Lower lobe of right lung (tissue), 2 donors: ENCODE data around the gene WDR49. TPM values are rescaled to one million over a fixed set of nuclear protein-coding genes. Genes with fewer than 3 reads are reported as not detected.
"Not testable (repeated sequence)": the region's sequence is repeated elsewhere in the genome, so short reads cannot be mapped to it uniquely, and the experiment has no call there.

ENCODE experiments used
- ATAC-seq, 2 donors: fragments of 200-7000 bp; cut with Tn5 transposase; one replicate each; pipeline ENCODE4 v1.9.1; 2020 to 2022; ENCODE audit warnings: mild to moderate bottlenecking in 2 of 2, moderate library complexity in 2 of 2
- DNase-seq: peaks from one replicate; pipeline ENCODE4 v3.0.0-alpha.2; 2020
- H3K27ac ChIP-seq: fragments of 200-600 bp; one replicate; pipeline ENCODE4 v1.8.0; 2022
- H3K27me3 ChIP-seq: fragments of 200-600 bp; one replicate; pipeline ENCODE4 v1.8.0; 2022; ENCODE audit warnings: low read depth
- H3K36me3 ChIP-seq: fragments of 200-600 bp; one replicate; pipeline ENCODE4 v1.8.0; 2022; ENCODE audit warnings: mild to moderate bottlenecking
- H3K4me1 ChIP-seq: fragments of 200-600 bp; one replicate; pipeline ENCODE4 v1.8.0; 2022
- H3K4me3 ChIP-seq: fragments of 200-600 bp; one replicate; pipeline ENCODE4 v1.8.0; 2022; ENCODE audit warnings: mild to moderate bottlenecking
- H3K9me3 ChIP-seq: fragments of 200-600 bp; one replicate; pipeline ENCODE4 v1.8.0; 2022
- CTCF ChIP-seq: fragments of 200-600 bp; IDR thresholded peaks from one replicate; pipeline ENCODE4 v1.8.0; 2022; ENCODE audit warnings: antibody characterized with exemption, mild to moderate bottlenecking
- intact Hi-C: fragments of 100-400 bp; cut with DNase I; formaldehyde crosslinking; loops from one replicate; pipeline ENCODE4 v1.11.0; 2022
- total RNA-seq: library from RNA; stranded (reverse); fragmentation: NEBNext Ultra II Directional; extraction: Animal tissue kit (Norgen Biotek cat#: 25700); gene quantifications from one replicate; pipeline ENCODE4 v1.2.1, GENCODE V29; 2021
- donor health status: DM: no; HTN: yes; CAD: no; lungs with severe emphysema.

The WDR49 gene
- total RNA-seq, 1 donor from 2014 or later = 13.9 TPM

- ATAC-seq = no peak
- intact Hi-C loops = no loop called here
- Histone ChIP-seq H3K4me3 (no peak overlapping the region), H3K4me1 (no peaks in the 10 kb centered on the region), H3K27me3 (no peaks in the 10 kb centered on the region), H3K27ac (no peak overlapping the region), H3K36me3 (no peaks in the 10 kb centered on the region), H3K9me3 (no peaks in the 10 kb centered on the region)
- no peak for TF ChIP-seq CTCF
- no peak for DNase-seq
Observed at GRCh38 chr3:167631471-167631870, 22.3 kb downstream of the WDR49 start.

- intact Hi-C loops = no loop called here
- Histone ChIP-seq H3K27me3 (no peaks in the 10 kb centered on the region), H3K27ac (no peak overlapping the region), H3K9me3 (no peaks in the 10 kb centered on the region), H3K4me1 (no peaks in the 10 kb centered on the region), H3K4me3 (no peak overlapping the region), H3K36me3 (no peaks in the 10 kb centered on the region)
- ATAC-seq = no peak
- no peak for TF ChIP-seq CTCF
- no peak for DNase-seq
Observed at GRCh38 chr3:167626490-167626889, 27.3 kb downstream of the WDR49 start.

- no peak overlapping the region for H3K4me3 ChIP-seq
- intact Hi-C loops = no loop called here
- no peak for DNase-seq
- ATAC-seq = no peak
- H3K27me3 ChIP-seq = no peaks in the 10 kb centered on the region
- H3K36me3 ChIP-seq = no peaks in the 10 kb centered on the region
- TF ChIP-seq CTCF = no peak
- H3K9me3 ChIP-seq = no peaks in the 10 kb centered on the region
- H3K4me1 ChIP-seq = no peaks in the 10 kb centered on the region
- no peak overlapping the region for H3K27ac ChIP-seq
Observed at GRCh38 chr3:167615030-167615429, 38.7 kb downstream of the WDR49 start.

- H3K9me3 ChIP-seq, H3K4me1 ChIP-seq, intact Hi-C loops, DNase-seq, H3K27ac ChIP-seq, H3K36me3 ChIP-seq, H3K27me3 ChIP-seq, H3K4me3 ChIP-seq, ATAC-seq: not testable (repeated sequence)
Observed at GRCh38 chr3:167614196-167614595, 39.5 kb downstream of the WDR49 start.

GRCh38 chr3:167611718-167612117 lies 42.0 kb downstream of the WDR49 start:
- DNase-seq (no peak), ATAC-seq (no peak)
- TF ChIP-seq CTCF = no peak
- intact Hi-C loops = no loop called here
- H3K27me3 ChIP-seq = no peaks in the 10 kb centered on the region
- H3K4me3 ChIP-seq = no peak overlapping the region
- no peaks in the 10 kb centered on the region for H3K9me3 ChIP-seq
- no peaks in the 10 kb centered on the region for H3K36me3 ChIP-seq
- H3K4me1 ChIP-seq = no peaks in the 10 kb centered on the region
- no peak overlapping the region for H3K27ac ChIP-seq

GRCh38 chr3:167609156-167609555 lies 44.6 kb downstream of the WDR49 start:
- Histone ChIP-seq H3K4me1 (no peaks in the 10 kb centered on the region), H3K27ac (no peak overlapping the region), H3K9me3 (no peaks in the 10 kb centered on the region), H3K36me3 (no peaks in the 10 kb centered on the region), H3K4me3 (no peak overlapping the region), H3K27me3 (no peaks in the 10 kb centered on the region)
- DNase-seq (no peak), ATAC-seq (no peak)
- no peak for TF ChIP-seq CTCF
- intact Hi-C loops = no loop called here
